HCT116 (cell line): ENCODE measurements around the gene DEFB112.

ENCODE experiments used
- ATF3 ChIP-seq: IDR thresholded peaks from 2 replicates; pipeline ENCODE4 v1.6.1; 2012
- CTCF ChIP-seq, 3 experiments: fragments of 200-600 bp in 1 of 3; sonication (generic) in 1 of 3; IDR thresholded peaks in 2 of 3; conservative IDR thresholded peaks in 1 of 3; 2 replicates each; pipeline ENCODE4 v1.5.1; 2012 to 2017; ENCODE audit warnings: low read depth in 2 of 3, low read length in 2 of 3, antibody characterized with exemption in 1 of 3, borderline replicate concordance in 1 of 3, control low read depth in 1 of 3, mild to moderate bottlenecking in 1 of 3, mixed read lengths in 1 of 3, mixed run types in 1 of 3, moderate library complexity in 1 of 3; ENCODE audit not compliant: insufficient read depth in 1 of 3
- EGR1 ChIP-seq: IDR thresholded peaks from 2 replicates; pipeline ENCODE4 v1.6.1; 2012; ENCODE audit warnings: low read depth
- EZH2 ChIP-seq: fragments of 200-600 bp; sonication (generic); IDR thresholded peaks from 2 replicates; pipeline ENCODE4 v1.6.1; 2017; ENCODE audit warnings: antibody characterized with exemption, mixed run types
- JUND ChIP-seq: IDR thresholded peaks from 2 replicates; pipeline ENCODE4 v1.6.1; 2012
- MAX ChIP-seq: IDR thresholded peaks from 2 replicates; pipeline ENCODE4 v1.6.1; 2012
- POLR2A ChIP-seq: IDR thresholded peaks from 2 replicates; pipeline ENCODE4 v1.7.0; 2011; ENCODE audit warnings: borderline replicate concordance; ENCODE audit not compliant: insufficient read depth, insufficient read length; ENCODE audit errors: extremely low read depth
- POLR2AphosphoS5 ChIP-seq: IDR thresholded peaks from 2 replicates; pipeline ENCODE4 v1.6.1; 2011; ENCODE audit warnings: mild to moderate bottlenecking, low read depth, low read length, moderate library complexity
- RAD21 ChIP-seq: IDR thresholded peaks from 2 replicates; pipeline ENCODE4 v1.6.1; 2012; ENCODE audit warnings: low read depth, mild to moderate bottlenecking
- REST ChIP-seq: IDR thresholded peaks from 2 replicates; pipeline ENCODE4 v1.6.1; 2012; ENCODE audit warnings: low read depth
- SRF ChIP-seq: IDR thresholded peaks from 2 replicates; pipeline ENCODE4 v1.6.1; 2012; ENCODE audit warnings: low read depth
- YY1 ChIP-seq: IDR thresholded peaks from 2 replicates; pipeline ENCODE4 v1.6.1; 2011; ENCODE audit warnings: low read length, low read depth, moderate library complexity, mild to moderate bottlenecking; ENCODE audit not compliant: insufficient replicate concordance; ENCODE audit errors: extremely low read depth

- no peak for TF ChIP-seq YY1
- no peak for TF ChIP-seq CTCF (IDR thresholded peaks at IDR 0.05 in 2 of 3, conservative IDR thresholded peaks at IDR 0.05 in 1 of 3; ENCODE audit: borderline replicate concordance in 1 of 3, insufficient read depth in 1 of 3, low read depth in 2 of 3, low read length in 2 of 3)
- TF ChIP-seq POLR2AphosphoS5, result no peak
- no peak for TF ChIP-seq RAD21
- no peak for TF ChIP-seq SRF
- TF ChIP-seq ATF3, result no peak
- TF ChIP-seq MAX, result no peak
- TF ChIP-seq EZH2, result no peak
- no peak for TF ChIP-seq EGR1
- no peak for TF ChIP-seq JUND
- TF ChIP-seq REST, result no peak
- no peak for TF ChIP-seq POLR2A
These were observed 27.7 kb upstream of the DEFB112 start for GRCh38 chr6:50077385-50077784.
